Measurements from ENCODE around the gene RIC3.

The RIC3 gene

GRCh38 chr11:8066036-8066910 lies 102.6 kb downstream of the RIC3 start:
- DNase-seq: no peak

DNA sequence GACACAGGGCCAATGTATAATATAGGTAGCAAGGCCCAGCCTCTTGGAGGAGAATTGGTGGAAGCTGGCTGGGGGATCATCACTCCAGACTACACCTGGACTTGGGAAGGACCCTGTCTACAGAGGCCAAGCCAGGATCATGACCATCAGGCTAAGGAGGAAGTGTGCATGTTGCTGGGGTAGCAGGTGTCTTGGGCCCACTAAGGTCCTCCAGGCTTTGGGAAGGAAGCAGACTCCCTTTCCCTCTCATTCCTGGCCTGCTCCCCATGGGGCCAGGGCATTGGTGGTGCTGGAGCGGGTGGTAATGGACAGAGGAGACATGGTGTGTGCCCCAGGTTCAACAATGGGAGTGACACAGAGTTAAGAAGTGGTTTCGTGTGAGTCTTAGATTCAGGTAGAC lies 103.8 kb downstream of the RIC3 start:
- no peak for DNase-seq

DNA sequence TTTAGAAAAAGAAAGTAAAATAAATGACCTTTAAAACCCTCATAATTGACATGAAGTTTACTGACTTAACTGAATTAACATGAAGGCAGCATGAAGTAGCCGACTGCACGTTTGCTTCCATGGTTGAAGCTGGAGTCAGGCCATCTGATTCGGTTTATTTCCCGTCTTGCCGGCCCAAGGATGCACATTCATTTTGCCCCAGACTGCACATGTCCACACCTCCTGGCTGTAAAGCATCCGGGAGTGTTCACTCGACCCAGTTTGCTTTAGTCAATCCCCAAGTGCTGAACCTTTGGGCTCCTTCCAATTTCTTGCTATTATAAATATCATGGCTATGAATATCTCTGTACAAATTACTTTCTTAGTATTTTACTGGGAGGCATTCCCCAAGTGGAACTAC lies 105.5 kb downstream of the RIC3 start:
- no peak for DNase-seq

- DNase-seq: no peak
Measured at GRCh38 chr11:8062781-8063257, 106.0 kb downstream of the RIC3 start.

DNA sequence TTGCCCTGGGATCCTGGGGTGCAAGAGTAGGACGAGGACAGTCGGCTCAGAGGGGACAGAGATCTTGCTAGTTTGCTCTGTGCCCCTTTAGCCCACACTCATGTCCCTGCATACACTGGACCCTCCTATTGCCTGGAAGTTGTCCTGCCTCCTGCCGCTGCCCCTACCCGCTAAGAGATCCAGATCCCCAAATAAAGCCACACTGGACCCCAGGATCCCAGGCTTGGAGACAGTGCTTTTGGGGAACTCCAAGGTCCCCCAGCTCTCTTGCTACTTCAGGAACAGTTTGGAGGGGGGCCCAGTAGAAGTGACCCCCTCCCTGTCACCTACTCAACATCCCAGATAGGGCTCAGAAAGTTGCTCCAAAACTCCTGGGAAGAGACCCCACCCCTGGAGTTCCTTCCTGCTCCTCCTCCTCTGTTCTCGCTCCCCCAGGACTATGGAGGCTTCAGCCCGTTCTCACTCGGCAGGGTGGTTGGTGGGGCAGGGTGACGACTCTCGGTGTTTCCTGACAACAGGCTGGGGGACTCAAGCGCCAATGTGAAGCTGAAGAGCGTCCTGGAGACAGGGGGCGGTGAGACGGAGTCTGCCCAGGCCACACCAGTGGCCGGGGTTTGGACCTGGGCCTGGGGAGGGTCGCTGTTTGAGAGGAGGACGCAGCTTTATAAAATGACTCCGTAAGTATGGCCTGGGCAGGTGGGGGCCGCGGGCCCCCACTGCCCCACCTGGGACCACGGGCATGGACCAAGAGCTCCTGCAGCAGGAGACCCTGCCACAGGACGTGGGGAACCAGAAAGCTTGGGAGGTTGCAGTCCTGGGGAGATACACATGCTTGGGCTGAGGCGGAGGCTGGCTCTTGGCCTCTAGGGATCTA lies 107.0 kb downstream of the RIC3 start:
- no peak for DNase-seq

GRCh38 chr11:8060801-8061554 lies 107.8 kb downstream of the RIC3 start:
- DNase-seq: no peak

GRCh38 chr11:8060146-8060719 lies 108.6 kb downstream of the RIC3 start:
- no peak for DNase-seq

- no peak for DNase-seq
Measured at GRCh38 chr11:8059571-8060011, 109.2 kb downstream of the RIC3 start.

DNA sequence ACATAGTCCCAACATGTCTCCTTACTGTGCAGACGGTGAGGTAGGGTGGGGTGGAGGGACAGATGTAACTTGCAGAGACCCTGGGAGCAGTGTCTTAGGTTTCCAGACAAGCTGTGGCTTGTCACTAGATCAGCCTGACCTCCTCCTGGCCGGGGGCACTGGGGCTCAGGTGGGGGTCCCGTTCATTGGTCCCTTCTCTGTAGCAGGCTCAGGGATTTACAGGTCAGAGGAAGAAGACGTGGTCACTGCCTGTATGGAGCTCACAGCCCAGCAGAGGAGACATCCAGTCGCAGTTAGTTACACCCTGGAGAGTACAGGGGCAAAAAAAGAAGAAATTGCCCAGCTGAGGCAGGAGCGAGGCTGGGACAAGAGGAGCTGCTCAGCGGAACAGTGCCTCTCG lies 109.8 kb downstream of the RIC3 start:
- no peak for DNase-seq

DNA sequence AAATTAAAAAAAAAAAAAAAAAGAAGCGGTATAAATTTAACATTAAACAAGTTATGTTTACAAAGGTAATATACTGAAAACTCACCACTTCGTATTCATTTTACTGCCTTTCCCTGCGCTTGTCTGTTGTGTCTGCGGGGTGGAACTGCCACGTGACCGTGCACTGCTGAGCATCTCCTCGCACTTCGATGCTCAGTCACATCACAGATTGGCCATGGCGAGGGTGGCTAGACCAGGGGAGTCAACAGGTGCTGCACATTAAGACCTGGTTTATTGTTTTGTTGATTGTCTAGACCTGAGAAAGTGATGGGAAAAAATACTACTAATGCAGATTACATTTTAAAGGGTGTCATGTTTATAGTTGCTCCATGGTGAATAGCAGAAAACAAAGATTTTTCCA lies 110.6 kb downstream of the RIC3 start:
- DNase-seq: no peak

DNA sequence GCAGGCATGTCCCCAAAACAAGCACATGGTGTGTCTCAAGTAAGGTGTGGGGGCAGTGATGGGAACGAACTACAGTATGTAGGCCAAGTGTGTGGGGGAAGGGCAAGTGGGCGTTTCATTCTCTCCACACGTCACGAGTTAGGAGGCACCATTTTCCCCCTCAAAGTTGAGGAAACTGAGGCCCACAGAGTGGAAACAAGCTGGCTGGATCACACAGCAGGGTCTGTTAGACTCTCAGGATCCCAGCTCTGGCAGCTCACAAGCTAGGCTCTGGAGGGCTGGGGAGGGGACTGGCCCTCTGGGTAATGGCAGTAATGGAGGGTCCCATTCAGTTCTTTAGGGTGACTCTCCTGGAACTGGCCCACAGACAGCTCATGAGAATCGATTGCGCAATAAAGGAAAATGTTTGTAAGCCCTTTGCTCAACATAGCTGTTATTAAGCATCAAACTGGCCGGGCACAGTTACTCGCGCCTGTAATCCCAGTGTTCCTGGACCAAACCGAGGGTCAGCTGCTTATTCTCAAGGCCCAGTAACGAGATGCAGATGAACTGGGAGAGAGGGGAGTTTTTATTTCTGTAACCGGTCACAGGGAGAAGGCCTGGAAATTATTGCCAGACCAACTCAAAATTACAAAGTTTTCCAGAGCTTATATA lies 111.9 kb downstream of the RIC3 start:
- no peak for DNase-seq
